Urinary bladder (tissue), 4 donors: ENCODE data around the gene FNBP1. TPM values are rescaled to one million over a fixed set of nuclear protein-coding genes. Genes with fewer than 3 reads are reported as not detected.

Experiments
- DNase-seq: peaks from one replicate; pipeline ENCODE4 v3.0.0-alpha.2; 2015; ENCODE audit errors: extremely low spot score
- H3K27ac ChIP-seq: one replicate; pipeline ENCODE4 v1.5.1; 2013; ENCODE audit warnings: low read depth, mild to moderate bottlenecking, moderate library complexity
- H3K36me3 ChIP-seq: one replicate; pipeline ENCODE4 v1.6.1; 2013; ENCODE audit warnings: mild to moderate bottlenecking, moderate library complexity; ENCODE audit not compliant: insufficient read depth
- H3K4me1 ChIP-seq: one replicate; pipeline ENCODE4 v1.6.1; 2013; ENCODE audit warnings: mild to moderate bottlenecking, moderate library complexity; ENCODE audit not compliant: insufficient read depth
- H3K4me3 ChIP-seq: one replicate; pipeline ENCODE4 v1.5.1; 2013; ENCODE audit warnings: low read depth, low read length
- WGBS: extraction: QIAGEN DNeasy Blood & Tissue Kit; methylation state at CpG from one replicate; pipeline ENCODE4 v1.1.7; 2013; 5-methylcytosine and 5-hydroxymethylcytosine counted together
- polyA plus RNA-seq: library from polyadenylated mRNA; stranded (reverse); fragments of 200-250 nt; gene quantifications from one replicate; pipeline ENCODE4 v1.2.3, GENCODE V29; 2013
- total RNA-seq: library from RNA; depleted of rRNA; stranded (reverse); fragments of >200 nt; gene quantifications from one replicate; pipeline ENCODE4 v1.2.3, GENCODE V29; 2014
- donor health status: healthy with polysubstance abuse.
- donor health status: healthy.

Gene FNBP1
- total and polyA plus RNA-seq, 2 donors, result 107 to 121 TPM

- DNase-seq, result no peak
- Histone ChIP-seq H3K4me3 (no peak overlapping the region), H3K27ac (no peak overlapping the region), H3K4me1 (no peaks in the 10 kb centered on the region), H3K36me3 (no peaks in the 10 kb centered on the region)
- WGBS, result 97% methylated on average over 5 of the region's 5 CpGs
Observed at GRCh38 chr9:129914051-129914450, 128.9 kb downstream of the FNBP1 start.

GRCh38 chr9:129910628-129911567 is 132.1 kb downstream of the FNBP1 start:
- WGBS, result 78% methylated on average over 15 of the region's 15 CpGs
- H3K4me3 ChIP-seq, result no peak overlapping the region
- H3K4me1 ChIP-seq, result no peaks in the 10 kb centered on the region
- no peaks in the 10 kb centered on the region for H3K36me3 ChIP-seq
- DNase-seq, result no peak
- H3K27ac ChIP-seq, result no peak overlapping the region

GRCh38 chr9:129909851-129910250 is 133.1 kb downstream of the FNBP1 start:
- no peak overlapping the region for H3K4me3 ChIP-seq
- H3K27ac ChIP-seq, result no peak overlapping the region
- H3K36me3 ChIP-seq, result no peaks in the 10 kb centered on the region
- WGBS, result 86% methylated on average over 9 of the region's 9 CpGs
- DNase-seq, result no peak
- no peaks in the 10 kb centered on the region for H3K4me1 ChIP-seq

DNA sequence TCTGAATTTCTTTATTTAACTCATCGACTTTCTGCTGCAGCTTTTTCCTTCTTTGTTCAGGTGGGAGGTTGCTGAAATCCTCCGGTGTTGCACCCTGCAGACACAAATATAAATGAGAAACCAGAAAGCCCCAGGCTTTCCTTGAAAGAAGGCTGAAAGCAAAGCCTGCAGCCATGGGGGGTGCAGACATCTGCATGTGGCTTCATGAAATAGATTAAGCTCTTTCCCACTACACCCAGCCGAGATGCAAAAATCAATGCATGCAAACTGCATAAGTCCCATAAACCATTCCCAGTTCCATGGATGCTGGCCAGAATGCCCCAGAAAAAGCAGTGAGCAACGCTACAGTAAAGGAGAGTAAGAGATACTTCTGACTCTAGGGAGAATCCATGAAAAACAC is 134.1 kb downstream of the FNBP1 start:
- Histone ChIP-seq H3K4me1 (no peaks in the 10 kb centered on the region), H3K27ac (no peak overlapping the region), H3K36me3 (no peaks in the 10 kb centered on the region), H3K4me3 (no peak overlapping the region)
- no peak for DNase-seq
- WGBS, result 66% methylated on average over 4 of the region's 4 CpGs

GRCh38 chr9:129907201-129907600 is 135.8 kb downstream of the FNBP1 start:
- Histone ChIP-seq H3K4me1 (no peaks in the 10 kb centered on the region), H3K27ac (no peak overlapping the region), H3K4me3 (no peak overlapping the region), H3K36me3 (no peaks in the 10 kb centered on the region)
- WGBS, result 94% methylated on average over 4 of the region's 4 CpGs
- DNase-seq, result no peak

DNA sequence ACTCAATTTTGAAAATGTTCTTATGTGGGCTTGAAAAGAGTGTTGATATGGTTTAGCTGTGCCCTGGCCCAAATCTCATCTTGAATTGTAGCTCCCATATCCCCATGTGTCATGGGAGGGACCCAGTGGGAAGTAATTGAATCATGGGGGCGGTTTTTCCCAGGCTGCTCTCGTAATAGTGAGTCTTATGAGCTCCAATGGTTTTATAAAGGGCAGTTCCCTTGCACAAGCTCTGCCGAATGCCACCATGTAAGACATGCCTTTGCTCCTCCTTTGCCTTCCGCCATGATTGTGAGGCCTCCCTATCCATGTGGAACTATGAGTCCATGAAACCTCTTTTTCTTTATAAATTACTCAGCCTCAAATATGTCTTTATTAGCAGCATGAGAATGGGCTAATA is 136.7 kb downstream of the FNBP1 start:
- DNase-seq, result no peak
- 95% methylated on average over 4 of the region's 4 CpGs for WGBS
- Histone ChIP-seq H3K27ac (no peak overlapping the region), H3K4me3 (no peak overlapping the region), H3K4me1 (no peaks in the 10 kb centered on the region), H3K36me3 (no peaks in the 10 kb centered on the region)

- DNase-seq, result no peak
- Histone ChIP-seq H3K27ac (no peak overlapping the region), H3K4me1 (no peaks in the 10 kb centered on the region), H3K36me3 (peaks cover 3% of the 10 kb centered on the region), H3K4me3 (no peak overlapping the region)
- 91% methylated on average over 4 of the region's 4 CpGs for WGBS
Observed at GRCh38 chr9:129904734-129905133, 138.3 kb downstream of the FNBP1 start.

- WGBS, result 84% methylated on average over 8 of the region's 8 CpGs
- DNase-seq, result no peak
- Histone ChIP-seq H3K4me1 (no peaks in the 10 kb centered on the region), H3K27ac (no peak overlapping the region), H3K4me3 (no peak overlapping the region), H3K36me3 (peaks cover 3% of the 10 kb centered on the region)
Observed at GRCh38 chr9:129902740-129903134, 140.3 kb downstream of the FNBP1 start.

DNA sequence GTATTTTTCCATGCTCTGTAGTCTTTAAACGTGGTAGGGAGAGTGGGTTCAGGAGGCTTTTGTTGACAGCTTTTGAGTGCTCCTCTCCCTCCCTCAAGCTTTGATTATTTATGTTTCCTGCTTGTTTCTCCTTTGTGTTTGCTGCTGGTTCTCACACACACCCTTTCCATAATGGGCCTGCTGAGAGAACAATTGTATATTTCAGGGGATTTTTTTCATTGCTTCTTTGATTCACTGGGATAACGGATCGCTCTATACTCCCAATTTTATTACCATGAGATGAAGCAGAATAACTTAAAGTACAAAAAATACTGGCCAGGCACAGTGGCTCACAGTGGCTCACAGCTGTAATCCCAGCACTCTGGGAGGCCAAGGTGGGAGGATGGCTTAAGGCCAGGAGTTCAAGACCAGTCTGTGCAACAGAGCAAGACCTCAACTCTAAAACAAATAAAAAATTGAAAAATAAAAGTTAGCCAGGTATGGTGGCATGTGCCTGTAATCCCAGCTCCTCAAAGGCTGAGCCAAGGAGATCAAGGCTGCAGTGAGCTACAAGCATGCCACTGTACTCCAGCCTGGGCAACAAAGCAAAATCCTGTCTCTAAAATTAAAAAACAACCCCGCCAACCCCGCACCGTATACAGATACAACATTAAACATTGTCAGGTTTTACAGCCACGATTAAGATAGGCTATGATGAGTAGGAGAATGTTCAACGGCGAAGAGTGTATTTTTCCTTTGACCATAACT is 140.8 kb downstream of the FNBP1 start:
- 82% methylated on average over 9 of the region's 9 CpGs for WGBS
- H3K4me3 ChIP-seq, result no peak overlapping the region
- no peaks in the 10 kb centered on the region for H3K4me1 ChIP-seq
- DNase-seq, result no peak
- H3K36me3 ChIP-seq, result peaks cover 3% of the 10 kb centered on the region
- H3K27ac ChIP-seq, result no peak overlapping the region

- no peaks in the 10 kb centered on the region for H3K4me1 ChIP-seq
- no peak for DNase-seq
- H3K4me3 ChIP-seq, result no peak overlapping the region
- peaks cover 3% of the 10 kb centered on the region for H3K36me3 ChIP-seq
- WGBS, result 94% methylated on average over 20 of the region's 20 CpGs
- H3K27ac ChIP-seq, result no peak overlapping the region
Observed at GRCh38 chr9:129900263-129901027, 142.5 kb downstream of the FNBP1 start.

GRCh38 chr9:129899620-129900019 is 143.4 kb downstream of the FNBP1 start:
- 87% methylated on average over 2 of the region's 2 CpGs for WGBS
- peaks cover 3% of the 10 kb centered on the region for H3K36me3 ChIP-seq
- no peak for DNase-seq
- no peak overlapping the region for H3K4me3 ChIP-seq
- no peaks in the 10 kb centered on the region for H3K4me1 ChIP-seq
- H3K27ac ChIP-seq, result no peak overlapping the region

DNA sequence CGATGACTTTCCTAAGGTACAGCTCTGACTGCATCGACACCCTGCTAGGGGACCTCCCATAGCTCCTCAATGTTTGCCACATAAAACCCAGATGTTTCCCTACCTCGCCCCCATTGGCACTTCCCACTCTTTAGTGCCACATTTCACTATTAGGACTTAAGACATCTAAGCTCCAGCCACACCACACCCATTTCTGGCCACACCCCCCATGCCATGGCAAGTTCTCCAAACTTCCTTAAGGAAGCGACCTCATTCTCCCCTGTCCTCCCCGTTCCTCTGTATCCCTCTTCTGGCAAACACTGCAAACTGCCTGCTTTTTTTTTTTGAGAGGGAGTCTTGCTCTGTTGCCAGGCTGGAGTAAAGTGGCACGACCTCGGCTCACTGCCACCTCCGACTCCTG is 144.8 kb downstream of the FNBP1 start:
- Histone ChIP-seq H3K27ac (no peak overlapping the region), H3K36me3 (peaks cover 3% of the 10 kb centered on the region)
- WGBS, result 82% methylated on average over 8 of the region's 8 CpGs

GRCh38 chr9:129897263-129897662 is 145.7 kb downstream of the FNBP1 start:
- WGBS, result 89% methylated on average over 6 of the region's 6 CpGs
- H3K27ac ChIP-seq, result no peak overlapping the region
- DNase-seq, result no peak
- H3K4me1 ChIP-seq, result no peaks in the 10 kb centered on the region
- H3K36me3 ChIP-seq, result peaks cover 3% of the 10 kb centered on the region
- H3K4me3 ChIP-seq, result no peak overlapping the region

More for the DNA sequence above, 144.8 kb downstream of the FNBP1 start:
- H3K4me3 ChIP-seq, result no peak overlapping the region
- DNase-seq, result no peak
- H3K4me1 ChIP-seq, result no peaks in the 10 kb centered on the region
